K562 (cell line): ENCODE data around the gene TLCD1. TPM values are rescaled to one million over a fixed set of nuclear protein-coding genes. Genes with fewer than 3 reads are reported as not detected.

ENCODE experiments used
- ARNT ChIP-seq, 2 experiments: fragments of 450-650 bp; IDR thresholded peaks; 2 replicates each; pipeline ENCODE4 v1.6.1; 2016; ENCODE audit warnings: mild to moderate bottlenecking in 1 of 2
- ATF1 ChIP-seq, 2 experiments: fragments of 450-650 bp in 1 of 2; IDR thresholded peaks; 2 replicates each; pipeline ENCODE4 v1.6.1; 2016; ENCODE audit warnings: missing compliant biosample characterization in 1 of 2, missing genetic modification characterization in 1 of 2
- BCOR ChIP-seq: fragments of 450-650 bp; IDR thresholded peaks from 2 replicates; pipeline ENCODE4 v1.6.1; 2016
- DIDO1 ChIP-seq: fragments of 450-650 bp; IDR thresholded peaks from 2 replicates; pipeline ENCODE4 v1.6.1; 2016; ENCODE audit warnings: low read depth, missing biosample characterization, missing genetic modification characterization
- DLX4 ChIP-seq: fragments of 250-450 bp; sonication (Bioruptor Pico); IDR thresholded peaks from 2 replicates; pipeline ENCODE4 v1.6.1; 2021; ENCODE audit warnings: mild to moderate bottlenecking
- ESRRA ChIP-seq: fragments of 450-650 bp; IDR thresholded peaks from 2 replicates; pipeline ENCODE4 v1.6.1; 2014; ENCODE audit warnings: low read depth, mild to moderate bottlenecking, moderate library complexity, borderline replicate concordance
- HDAC1 ChIP-seq, 2 experiments: fragments of 450-650 bp; IDR thresholded peaks; 2 replicates each; pipeline ENCODE4 v1.6.1; 2016 to 2017; ENCODE audit warnings: inconsistent platforms in 1 of 2, mild to moderate bottlenecking in 1 of 2, moderate library complexity in 1 of 2
- MAFG ChIP-seq: fragments of 450-650 bp; conservative IDR thresholded peaks from 2 replicates; pipeline ENCODE4 v1.6.1; 2016; ENCODE audit warnings: missing genetic modification characterization, missing compliant biosample characterization
- MYBL2 ChIP-seq, 2 experiments: fragments of 450-650 bp in 1 of 2; sonication (generic) in 1 of 2; formaldehyde crosslinking in 1 of 2; IDR thresholded peaks; 2 replicates each; pipeline versions ENCODE4 v1.6.1 to v1.8.1; 2017 to 2022; ENCODE audit warnings: borderline replicate concordance in 1 of 2, inconsistent platforms in 1 of 2, low read depth in 1 of 2, mild to moderate bottlenecking in 1 of 2, missing genetic modification reagents in 1 of 2, moderate library complexity in 1 of 2
- NR2C1 ChIP-seq, 2 experiments: fragments of 450-650 bp; IDR thresholded peaks; 2 replicates each; pipeline ENCODE4 v1.6.1; 2017; ENCODE audit warnings: mild to moderate bottlenecking in 2 of 2, antibody characterized with exemption in 1 of 2, inconsistent platforms in 1 of 2, missing compliant biosample characterization in 1 of 2, missing genetic modification characterization in 1 of 2
- PKNOX1 ChIP-seq: fragments of 450-650 bp; IDR thresholded peaks from 2 replicates; pipeline ENCODE4 v1.6.1; 2016
- PYGO2 ChIP-seq: fragments of 450-650 bp; IDR thresholded peaks from 2 replicates; pipeline ENCODE4 v1.6.1; 2016; ENCODE audit warnings: mild to moderate bottlenecking, missing genetic modification characterization, moderate library complexity, missing compliant biosample characterization
- RBFOX2 ChIP-seq: fragments of 200-400 bp; formaldehyde crosslinking; IDR thresholded peaks from 2 replicates; pipeline ENCODE4 v1.6.1; 2017; ENCODE audit warnings: low read depth, mild to moderate bottlenecking, low read length, moderate library complexity
- SIX5 ChIP-seq, 2 experiments: IDR thresholded peaks; 2 replicates each; pipeline ENCODE4 v1.6.1; 2011; ENCODE audit warnings: low read length in 2 of 2, borderline replicate concordance in 1 of 2, low read depth in 1 of 2, mild to moderate bottlenecking in 1 of 2, moderate library complexity in 1 of 2; ENCODE audit not compliant: insufficient read depth in 1 of 2
- SMARCB1 ChIP-seq: IDR thresholded peaks from 2 replicates; pipeline ENCODE4 v1.6.1; 2011; ENCODE audit warnings: improper control_type of control experiment, low read depth; ENCODE audit not compliant: insufficient read length
- SMC3 ChIP-seq: conservative IDR thresholded peaks from 2 replicates; pipeline ENCODE4 v1.6.1; 2011; ENCODE audit warnings: low read depth, low read length, improper control_type of control experiment; ENCODE audit not compliant: insufficient read depth
- STAG1 ChIP-seq: sonication (generic); formaldehyde crosslinking; IDR thresholded peaks from 2 replicates; pipeline ENCODE4 v1.5.0; 2020; ENCODE audit warnings: missing genetic modification reagents, borderline replicate concordance
- TCF15 ChIP-seq: fragments of 250-450 bp; sonication (Bioruptor Pico); IDR thresholded peaks from 2 replicates; pipeline ENCODE4 v1.8.0; 2022; ENCODE audit warnings: moderate library complexity, mild to moderate bottlenecking, inconsistent platforms
- ZKSCAN3 ChIP-seq: fragments of 250-450 bp; sonication (Bioruptor Pico); IDR thresholded peaks from 2 replicates; pipeline ENCODE4 v1.4.0; 2020
- ZNF277 ChIP-seq: fragments of 250-450 bp; sonication (Bioruptor Pico); IDR thresholded peaks from 2 replicates; pipeline ENCODE4 v1.8.0; 2022; ENCODE audit warnings: inconsistent platforms, mild to moderate bottlenecking, moderate library complexity, borderline replicate concordance
- ZNF3 ChIP-seq: fragments of 250-450 bp; sonication (Bioruptor Pico); IDR thresholded peaks from 2 replicates; pipeline ENCODE4 v1.5.0; 2021; ENCODE audit warnings: mild to moderate bottlenecking, moderate library complexity
- polyA plus RNA-seq, 8 experiments: library from polyadenylated mRNA; depleted of rRNA in 4 of 8; stranded (reverse) in 5 of 8; unstranded in 3 of 8; fragments of >200 nt; fragmentation: Nextera tagmentation in 2 of 8; fragmentation: Illumina TruSeq in 1 of 8; extraction: Ambion mirVana in 2 of 8; extraction: Trizol in 1 of 8; gene quantifications; 2 replicates each; pipeline versions ENCODE4 v1.2.1 to v1.2.3, GENCODE V29; 2011 to 2014; ENCODE audit warnings: inconsistent platforms in 1 of 8, missing spikeins in 1 of 8
- total RNA-seq, 7 experiments: library from RNA; depleted of rRNA in 6 of 7; stranded (reverse); fragments of >200 nt in 6 of 7; fragmentation: Illumina TruSeq in 2 of 7; extraction: Trizol in 2 of 7; gene quantifications; 2 replicates each; pipeline versions ENCODE4 v1.2.1 to v1.2.3, GENCODE V29; 2011 to 2021; ENCODE audit warnings: low replicate concordance in 1 of 7

TLCD1 gene
- total and polyA plus RNA-seq, 9 of the 15 experiments (the other 6 are each of a cell fraction or from before 2014, with no cell fraction given), result 6.8 to 37.7 (median 21.7) TPM

- no peak for TF ChIP-seq HDAC1 (IDR thresholded peaks at IDR 0.05)
- TF ChIP-seq PYGO2 (tag), result no peak
- no peak for TF ChIP-seq TCF15 (CRISPR knock-in tag)
- no peak for TF ChIP-seq ATF1 (CRISPR knock-in tag; IDR thresholded peaks at IDR 0.05)
- TF ChIP-seq ATF1 (tag; IDR thresholded peaks at IDR 0.05), result peak; percentile 43; the same call in 1 of the 2 replicates
- TF ChIP-seq STAG1 (CRISPR knock-in tag), result peak; percentile 58; the same call in 1 of the 2 replicates
- no peak for TF ChIP-seq DLX4
- TF ChIP-seq BCOR, result no peak; the same call in 1 of the 2 replicates
- no peak for TF ChIP-seq MAFG (tag)
- TF ChIP-seq ZNF3 (CRISPR knock-in tag), result no peak
- TF ChIP-seq DIDO1 (tag), result no peak
- TF ChIP-seq RBFOX2, result no peak; the same call in 1 of the 2 replicates
- no peak for TF ChIP-seq PKNOX1
- no peak for TF ChIP-seq ZNF277 (CRISPR knock-in tag)
- TF ChIP-seq NR2C1 (IDR thresholded peaks at IDR 0.05), result no peak
- no peak for TF ChIP-seq NR2C1 (tag; IDR thresholded peaks at IDR 0.05)
- TF ChIP-seq ARNT (IDR thresholded peaks at IDR 0.05), result peak in 1 of 2 experiments; percentile 59; a peak in 2 of 4 replicates
- TF ChIP-seq SMARCB1, result no peak
- no peak for TF ChIP-seq MYBL2 (IDR thresholded peaks at IDR 0.05; ENCODE audit: low read depth)
- no peak for TF ChIP-seq MYBL2 (CRISPR knock-in tag; IDR thresholded peaks at IDR 0.05; ENCODE audit: borderline replicate concordance)
- TF ChIP-seq SMC3, result peak; percentile 99
- TF ChIP-seq ESRRA, result peak; percentile 39; the same call in 1 of the 2 replicates
- TF ChIP-seq SIX5 (IDR thresholded peaks at IDR 0.05; ENCODE audit: borderline replicate concordance in 1 of 2, insufficient read depth in 1 of 2, low read depth in 1 of 2, low read length in 2 of 2), result no peak
- TF ChIP-seq ZKSCAN3 (CRISPR knock-in tag), result no peak
Measured at GRCh38 chr17:28750178-28751047, 24.4 kb upstream of the TLCD1 start (continued).
